ENCODE data around the gene KIF13A. TPM values are rescaled to one million over a fixed set of nuclear protein-coding genes. Genes with fewer than 3 reads are reported as not detected.

Gene KIF13A
- total RNA-seq, 4 donors from 2014 or later: 14.9 to 66.9 (median 37.3) TPM

DNA sequence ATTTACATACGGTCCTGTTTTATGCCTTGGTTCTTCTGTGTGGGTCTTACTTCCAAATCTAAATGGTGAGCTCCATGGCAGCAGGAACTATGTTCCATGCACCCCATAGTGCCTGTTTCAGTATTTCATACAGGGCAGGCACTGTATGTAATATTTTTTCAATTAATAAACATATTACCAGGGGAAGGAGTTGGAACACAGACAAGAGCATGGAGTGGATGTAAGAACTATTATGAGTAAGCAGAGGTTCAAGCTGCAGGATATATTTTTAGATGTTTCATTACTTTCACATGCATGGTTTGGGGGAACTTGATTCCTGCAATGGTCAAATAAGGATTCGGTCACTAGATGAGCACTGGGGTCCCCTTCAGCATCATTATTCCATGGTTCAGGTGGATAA lies 108.3 kb downstream of the KIF13A start:
- peaks cover 0 to 8% of the 10 kb centered on the region in 2 donors for H3K4me1 ChIP-seq
- no peaks in the 10 kb centered on the region for H3K36me3 ChIP-seq
- intact Hi-C loops (cut with DNase I; ENCODE audit: low total_unique reads): no loop called here
- no peak overlapping the region for H3K27ac ChIP-seq
- no peak overlapping the region for H3K4me3 ChIP-seq
- no peak for DNase-seq
- H3K27me3 ChIP-seq: no peaks in the 10 kb centered on the region
- no peaks in the 10 kb centered on the region for H3K9me3 ChIP-seq
- TF ChIP-seq CTCF (IDR thresholded peaks at IDR 0.05): no peak
- no peak for TF ChIP-seq POLR2A (IDR thresholded peaks at IDR 0.05)

DNA sequence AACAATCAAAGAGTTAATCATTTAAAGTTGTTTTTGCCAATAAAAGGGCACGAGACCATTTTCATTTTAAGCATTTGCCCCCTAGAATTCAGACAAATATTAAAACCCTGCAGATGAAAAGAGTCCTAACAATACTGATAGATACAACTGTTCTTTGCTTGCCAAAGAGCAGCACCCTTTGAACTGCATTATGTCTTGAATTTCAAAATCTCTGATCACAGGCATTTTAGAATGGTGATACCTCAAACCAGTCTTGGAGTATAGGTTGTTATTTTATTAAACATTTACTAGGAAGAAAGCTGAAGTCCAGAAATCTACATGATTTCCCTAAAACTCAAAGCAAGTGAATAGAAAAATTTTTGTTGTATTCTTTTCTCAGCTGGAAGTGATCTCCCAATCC lies 108.7 kb downstream of the KIF13A start:
- H3K4me3 ChIP-seq: no peak overlapping the region
- TF ChIP-seq POLR2A (IDR thresholded peaks at IDR 0.05) (no peak), CTCF (IDR thresholded peaks at IDR 0.05) (no peak)
- intact Hi-C loops (cut with DNase I; ENCODE audit: low total_unique reads): no loop called here
- H3K36me3 ChIP-seq: no peaks in the 10 kb centered on the region
- no peak overlapping the region for H3K27ac ChIP-seq
- peaks cover 0 to 8% of the 10 kb centered on the region in 2 donors for H3K4me1 ChIP-seq
- no peak for DNase-seq
- H3K9me3 ChIP-seq: no peaks in the 10 kb centered on the region
- no peaks in the 10 kb centered on the region for H3K27me3 ChIP-seq

- no peak for TF ChIP-seq POLR2A (IDR thresholded peaks at IDR 0.05)
- no peak for TF ChIP-seq CTCF (IDR thresholded peaks at IDR 0.05)
- no peaks in the 10 kb centered on the region for H3K36me3 ChIP-seq
- H3K27ac ChIP-seq: no peak overlapping the region
- peaks cover 0 to 8% of the 10 kb centered on the region in 2 donors for H3K4me1 ChIP-seq
- no peaks in the 10 kb centered on the region for H3K9me3 ChIP-seq
- H3K4me3 ChIP-seq: no peak overlapping the region
- DNase-seq: no peak
- intact Hi-C loops (cut with DNase I; ENCODE audit: low total_unique reads): no loop called here
- H3K27me3 ChIP-seq: no peaks in the 10 kb centered on the region
These were observed 109.5 kb downstream of the KIF13A start for GRCh38 chr6:17877895-17878440.

DNA sequence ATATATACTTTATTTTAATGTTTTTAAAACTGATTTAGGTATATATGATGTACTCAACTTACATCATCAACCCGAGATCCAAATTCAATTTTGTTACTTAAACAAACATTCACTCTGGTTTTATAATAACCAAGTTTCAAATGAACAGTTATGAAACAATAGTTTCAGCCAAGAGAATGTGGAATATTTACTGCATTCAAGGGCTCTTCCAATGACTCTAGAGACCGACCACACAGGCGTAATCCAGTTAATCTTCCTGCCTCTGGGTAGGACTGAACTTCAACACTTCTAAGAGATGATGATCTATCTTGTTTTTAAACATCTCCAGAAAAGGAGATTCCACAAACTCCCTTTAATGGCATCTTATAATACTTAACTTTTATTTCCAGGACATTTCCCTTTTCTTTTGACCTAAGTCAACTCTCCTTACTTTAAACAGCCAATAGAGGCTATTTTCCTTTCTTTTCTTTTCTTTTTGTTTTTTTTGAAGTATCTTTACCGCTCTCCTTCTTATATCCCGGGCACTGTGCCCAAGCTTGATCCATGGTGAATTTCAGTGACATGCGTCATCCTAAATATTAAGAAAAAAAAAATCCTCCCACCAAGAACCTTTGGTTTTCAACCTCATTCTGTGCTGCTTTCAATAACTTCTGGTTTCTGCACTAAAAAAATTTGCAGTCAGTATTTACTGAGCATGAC lies 110.1 kb downstream of the KIF13A start:
- Histone ChIP-seq H3K36me3 (no peaks in the 10 kb centered on the region), H3K4me3 (no peak overlapping the region), H3K27me3 (no peaks in the 10 kb centered on the region), H3K9me3 (no peaks in the 10 kb centered on the region), H3K27ac (no peak overlapping the region), H3K4me1 (peaks cover 0 to 8% of the 10 kb centered on the region in 2 donors)
- DNase-seq: no peak
- intact Hi-C loops (cut with DNase I; ENCODE audit: low total_unique reads): no loop called here
- no peak for TF ChIP-seq POLR2A (IDR thresholded peaks at IDR 0.05)
- TF ChIP-seq CTCF (IDR thresholded peaks at IDR 0.05): no peak

- Histone ChIP-seq H3K27ac (no peak overlapping the region), H3K27me3 (no peaks in the 10 kb centered on the region), H3K36me3 (no peaks in the 10 kb centered on the region), H3K4me1 (peaks cover 0 to 8% of the 10 kb centered on the region in 2 donors), H3K9me3 (no peaks in the 10 kb centered on the region), H3K4me3 (no peak overlapping the region)
- no peak for DNase-seq
- TF ChIP-seq POLR2A (IDR thresholded peaks at IDR 0.05) (no peak), CTCF (IDR thresholded peaks at IDR 0.05) (no peak)
- intact Hi-C loops (cut with DNase I; ENCODE audit: low total_unique reads): no loop called here
These were observed 112.7 kb downstream of the KIF13A start for GRCh38 chr6:17874753-17875152.
